GM12872 (cell line): ENCODE data around the gene CYB5B.

Experiments
- CTCF ChIP-seq: IDR thresholded peaks from 3 replicates; pipeline ENCODE4 v1.5.1; 2011; ENCODE audit warnings: low read depth, mild to moderate bottlenecking, low read length, moderate library complexity; ENCODE audit not compliant: insufficient read depth

CYB5B gene

DNA sequence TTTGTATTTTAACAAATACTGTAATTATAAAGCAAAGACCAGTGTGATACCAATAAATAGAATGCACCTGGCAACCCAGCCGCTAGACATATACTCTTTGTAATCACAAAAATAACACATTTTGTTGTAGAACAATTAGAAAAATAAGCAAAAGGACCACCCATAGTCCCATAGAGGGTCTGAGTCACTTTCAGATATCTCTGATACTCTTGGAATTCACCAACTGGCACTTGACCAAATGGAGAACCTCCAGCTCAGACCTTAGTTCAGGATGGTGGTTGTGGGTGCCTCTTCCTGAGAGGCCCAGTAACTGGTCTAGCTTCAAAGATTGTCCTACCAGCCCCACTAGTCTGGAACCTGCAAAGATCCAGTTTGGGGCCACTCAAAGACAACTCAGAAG lies 37.8 kb upstream of the CYB5B start:
- no peak for TF ChIP-seq CTCF

GRCh38 chr16:69393898-69394849 lies 30.2 kb upstream of the CYB5B start:
- TF ChIP-seq CTCF: no peak

GRCh38 chr16:69395859-69396186 lies 28.6 kb upstream of the CYB5B start:
- no peak for TF ChIP-seq CTCF

DNA sequence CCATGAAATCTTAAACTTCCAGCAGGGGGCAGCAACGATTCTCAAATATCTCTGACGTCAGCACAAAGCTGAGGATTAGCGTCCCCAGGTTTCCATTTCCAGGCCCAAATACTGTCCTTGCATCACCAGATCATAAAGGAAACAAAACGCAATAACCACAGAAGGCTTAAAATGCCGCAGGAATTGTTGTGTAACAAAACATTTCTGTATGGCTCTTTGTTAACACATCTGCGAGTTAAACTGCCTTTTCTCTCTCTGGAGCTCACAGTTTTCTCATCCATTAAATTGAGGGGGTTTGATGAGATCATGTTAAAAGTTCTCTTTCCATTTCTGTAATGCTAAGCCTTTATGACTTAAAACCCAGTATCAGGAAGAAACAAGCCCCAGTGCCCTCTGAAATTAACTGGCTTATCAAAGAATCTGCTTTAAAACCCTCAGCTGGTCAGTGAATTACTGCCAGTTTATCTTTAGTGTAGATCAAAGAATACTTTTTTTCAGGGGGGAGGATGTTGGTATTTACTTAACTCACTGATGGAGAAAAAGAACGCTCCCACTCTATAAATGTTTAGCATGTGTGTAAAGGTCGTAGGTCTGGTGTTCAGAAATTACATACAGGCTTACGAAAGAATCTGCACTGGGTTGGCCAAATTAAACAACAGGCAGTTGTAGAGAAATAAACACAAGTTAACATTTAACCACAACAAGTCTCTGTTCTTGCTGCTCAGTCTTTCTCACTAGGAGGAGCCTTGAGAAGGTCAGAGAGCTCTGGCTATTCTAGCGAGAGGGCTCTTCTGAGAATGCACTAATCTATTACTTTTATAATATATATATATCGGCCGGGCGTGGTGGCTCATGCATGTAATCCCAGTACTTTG lies 28.0 kb upstream of the CYB5B start:
- TF ChIP-seq CTCF: peak; percentile 63

DNA sequence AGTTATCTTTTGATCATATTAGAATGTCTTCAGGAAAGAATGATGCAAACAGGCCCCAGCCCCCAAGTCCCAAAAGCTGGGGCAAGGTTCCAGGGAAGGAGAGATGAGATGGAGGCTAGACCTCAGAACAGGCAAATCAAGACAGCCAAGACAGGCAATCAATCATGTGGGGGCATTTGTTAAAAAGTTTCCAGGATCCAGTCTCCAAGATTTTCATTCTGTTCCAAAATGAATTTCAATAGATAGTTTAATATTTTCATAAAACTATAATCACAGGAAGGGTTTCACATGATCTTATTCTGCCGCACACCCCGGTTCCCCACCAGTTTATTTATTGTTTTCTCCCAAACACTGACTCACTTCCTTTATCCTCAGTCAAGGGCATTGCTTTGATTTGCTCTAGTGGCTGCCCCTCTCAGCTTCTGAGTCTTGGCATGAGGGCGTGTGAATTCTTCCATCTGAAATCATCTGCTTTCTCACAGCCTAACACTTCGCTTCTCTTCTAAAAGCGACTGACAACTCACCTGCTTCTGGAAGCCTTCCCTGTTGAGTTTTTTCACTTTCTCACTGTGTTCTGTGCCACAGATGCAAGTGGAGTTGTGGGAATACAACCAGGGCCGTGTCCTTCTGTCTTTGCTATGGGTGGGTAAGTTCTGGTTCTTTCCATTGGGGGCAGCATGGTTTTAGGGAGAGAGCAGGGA lies 26.4 kb upstream of the CYB5B start:
- TF ChIP-seq CTCF: peak; percentile 53

- no peak for TF ChIP-seq CTCF
Measured at GRCh38 chr16:69399361-69399760, 25.1 kb upstream of the CYB5B start.

DNA sequence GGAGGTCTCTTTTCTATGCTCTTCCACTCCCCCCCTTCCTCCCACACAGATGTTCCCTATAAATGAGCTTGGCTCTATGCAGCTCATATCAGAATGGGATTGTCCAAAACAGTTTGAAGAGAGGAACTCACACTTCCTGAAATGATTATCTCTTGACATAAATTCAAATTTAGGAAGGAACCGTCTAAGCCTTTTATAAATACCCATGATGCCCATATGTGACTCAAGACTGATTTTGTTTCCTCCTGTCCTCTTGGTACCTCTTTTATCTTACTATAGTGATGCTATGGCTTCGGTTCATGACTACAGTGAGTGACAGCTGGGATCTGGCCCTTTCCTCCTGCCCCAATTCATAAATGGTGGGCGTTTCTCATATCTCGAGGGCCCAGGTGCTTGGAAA lies 22.0 kb upstream of the CYB5B start:
- no peak for TF ChIP-seq CTCF
